ENCODE data around the gene CACNA1B.
"Not testable (repeated sequence)": the region's sequence is repeated elsewhere in the genome, so short reads cannot be mapped to it uniquely, and the experiment has no call there.

Gene CACNA1B

GRCh38 chr9:138122201-138122600 is 244.6 kb downstream of the CACNA1B start:
- DNase-seq = no peak

- DNase-seq = no peak
These were observed 245.1 kb downstream of the CACNA1B start for GRCh38 chr9:138122676-138123075.

GRCh38 chr9:138123086-138123485 is 245.5 kb downstream of the CACNA1B start:
- no peak for DNase-seq

GRCh38 chr9:138126090-138126857 is 248.7 kb downstream of the CACNA1B start:
- DNase-seq = not testable (repeated sequence)

GRCh38 chr9:138126858-138127584 is 249.4 kb downstream of the CACNA1B start:
- DNase-seq = not testable (repeated sequence)

- not testable (repeated sequence) for DNase-seq
These were observed 250.4 kb downstream of the CACNA1B start for GRCh38 chr9:138128027-138128426.

- DNase-seq = not testable (repeated sequence)
These were observed 251.7 kb downstream of the CACNA1B start for GRCh38 chr9:138129318-138129717.

- DNase-seq = not testable (repeated sequence)
These were observed 255.5 kb downstream of the CACNA1B start for GRCh38 chr9:138132946-138133705.

- not testable (repeated sequence) for DNase-seq
These were observed 257.0 kb downstream of the CACNA1B start for GRCh38 chr9:138134581-138134980.

GRCh38 chr9:138139096-138139495 is 261.5 kb downstream of the CACNA1B start:
- DNase-seq = not testable (repeated sequence)

- not testable (repeated sequence) for DNase-seq
These were observed 263.4 kb downstream of the CACNA1B start for GRCh38 chr9:138140980-138141379.

- DNase-seq = not testable (repeated sequence)
These were observed 265.1 kb downstream of the CACNA1B start for GRCh38 chr9:138142528-138143244.

- DNase-seq = not testable (repeated sequence)
These were observed 265.9 kb downstream of the CACNA1B start for GRCh38 chr9:138143491-138143890.

GRCh38 chr9:138147556-138147955 is 270.0 kb downstream of the CACNA1B start:
- not testable (repeated sequence) for DNase-seq

GRCh38 chr9:138149672-138150656 is 272.4 kb downstream of the CACNA1B start:
- DNase-seq = not testable (repeated sequence)

- DNase-seq = not testable (repeated sequence)
These were observed 278.2 kb downstream of the CACNA1B start for GRCh38 chr9:138155788-138156187.

GRCh38 chr9:138166793-138167192 is 289.2 kb downstream of the CACNA1B start:
- DNase-seq = not testable (repeated sequence)

Measured in NCI-H446 treated with DMSO at 0.1 percent for 48 hours (cell line).